HCT116 (cell line): ENCODE results near the gene KIRREL3. TPM values are rescaled to one million over a fixed set of nuclear protein-coding genes. Genes with fewer than 3 reads are reported as not detected.

Source experiments
- CEBPB ChIP-seq: IDR thresholded peaks from 2 replicates; pipeline ENCODE4 v1.6.1; 2012; ENCODE audit warnings: low read depth
- EZH2 ChIP-seq: fragments of 200-600 bp; sonication (generic); IDR thresholded peaks from 2 replicates; pipeline ENCODE4 v1.6.1; 2017; ENCODE audit warnings: antibody characterized with exemption, mixed run types
- EZH2phosphoT487 ChIP-seq: fragments of 200-600 bp; IDR thresholded peaks from 2 replicates; pipeline ENCODE4 v1.6.1; 2018; ENCODE audit warnings: antibody characterized with exemption, borderline replicate concordance
- POLR2A ChIP-seq: IDR thresholded peaks from 2 replicates; pipeline ENCODE4 v1.7.0; 2011; ENCODE audit warnings: borderline replicate concordance; ENCODE audit not compliant: insufficient read depth, insufficient read length; ENCODE audit errors: extremely low read depth
- RAD21 ChIP-seq: IDR thresholded peaks from 2 replicates; pipeline ENCODE4 v1.6.1; 2012; ENCODE audit warnings: low read depth, mild to moderate bottlenecking
- SRF ChIP-seq: IDR thresholded peaks from 2 replicates; pipeline ENCODE4 v1.6.1; 2012; ENCODE audit warnings: low read depth
- total RNA-seq: library from RNA; stranded (reverse); gene quantifications from one replicate; pipeline ENCODE4 v1.2.1, GENCODE V29; 2021; ENCODE audit not compliant: unreplicated experiment
- TF ChIP-seq, protein P1 (sequence below): IDR thresholded peaks from 2 replicates; pipeline ENCODE4 v1.6.1; 2012; ENCODE audit warnings: low read depth
- TF ChIP-seq, protein P2 (sequence below), 3 experiments: fragments of 200-600 bp in 1 of 3; sonication (generic) in 1 of 3; IDR thresholded peaks in 2 of 3; conservative IDR thresholded peaks in 1 of 3; 2 replicates each; pipeline ENCODE4 v1.5.1; 2012 to 2017; ENCODE audit warnings: low read depth in 2 of 3, low read length in 2 of 3, antibody characterized with exemption in 1 of 3, borderline replicate concordance in 1 of 3, control low read depth in 1 of 3, mild to moderate bottlenecking in 1 of 3, mixed read lengths in 1 of 3, mixed run types in 1 of 3, moderate library complexity in 1 of 3; ENCODE audit not compliant: insufficient read depth in 1 of 3

The KIRREL3 gene
- total RNA-seq, 1 experiment from 2014 or later: not detected

DNA sequence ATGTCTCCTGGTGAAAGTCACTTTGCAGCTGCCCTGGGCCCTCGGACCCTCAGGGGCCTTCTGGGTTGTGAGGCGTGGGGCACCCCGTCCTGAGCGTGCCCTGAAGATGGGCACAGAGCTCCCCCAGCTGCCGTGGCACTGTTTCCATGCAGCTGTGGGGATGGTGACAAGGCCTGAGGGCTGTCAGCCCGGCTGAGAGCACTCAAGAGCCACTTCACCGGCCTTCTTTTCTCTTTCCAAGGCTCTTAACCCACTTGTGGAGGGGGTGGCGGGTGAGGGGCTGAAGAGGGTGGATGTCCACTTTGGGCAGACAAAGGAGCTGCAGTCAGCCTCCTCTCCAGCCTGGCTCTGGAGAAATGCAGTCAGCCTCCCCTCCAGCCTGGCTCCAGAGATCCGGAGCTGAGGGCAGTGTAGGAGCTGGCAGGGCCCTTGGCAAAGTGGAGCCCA, 405.6 kb downstream of the KIRREL3 start (continued):
- TF ChIP-seq, protein P1, sequence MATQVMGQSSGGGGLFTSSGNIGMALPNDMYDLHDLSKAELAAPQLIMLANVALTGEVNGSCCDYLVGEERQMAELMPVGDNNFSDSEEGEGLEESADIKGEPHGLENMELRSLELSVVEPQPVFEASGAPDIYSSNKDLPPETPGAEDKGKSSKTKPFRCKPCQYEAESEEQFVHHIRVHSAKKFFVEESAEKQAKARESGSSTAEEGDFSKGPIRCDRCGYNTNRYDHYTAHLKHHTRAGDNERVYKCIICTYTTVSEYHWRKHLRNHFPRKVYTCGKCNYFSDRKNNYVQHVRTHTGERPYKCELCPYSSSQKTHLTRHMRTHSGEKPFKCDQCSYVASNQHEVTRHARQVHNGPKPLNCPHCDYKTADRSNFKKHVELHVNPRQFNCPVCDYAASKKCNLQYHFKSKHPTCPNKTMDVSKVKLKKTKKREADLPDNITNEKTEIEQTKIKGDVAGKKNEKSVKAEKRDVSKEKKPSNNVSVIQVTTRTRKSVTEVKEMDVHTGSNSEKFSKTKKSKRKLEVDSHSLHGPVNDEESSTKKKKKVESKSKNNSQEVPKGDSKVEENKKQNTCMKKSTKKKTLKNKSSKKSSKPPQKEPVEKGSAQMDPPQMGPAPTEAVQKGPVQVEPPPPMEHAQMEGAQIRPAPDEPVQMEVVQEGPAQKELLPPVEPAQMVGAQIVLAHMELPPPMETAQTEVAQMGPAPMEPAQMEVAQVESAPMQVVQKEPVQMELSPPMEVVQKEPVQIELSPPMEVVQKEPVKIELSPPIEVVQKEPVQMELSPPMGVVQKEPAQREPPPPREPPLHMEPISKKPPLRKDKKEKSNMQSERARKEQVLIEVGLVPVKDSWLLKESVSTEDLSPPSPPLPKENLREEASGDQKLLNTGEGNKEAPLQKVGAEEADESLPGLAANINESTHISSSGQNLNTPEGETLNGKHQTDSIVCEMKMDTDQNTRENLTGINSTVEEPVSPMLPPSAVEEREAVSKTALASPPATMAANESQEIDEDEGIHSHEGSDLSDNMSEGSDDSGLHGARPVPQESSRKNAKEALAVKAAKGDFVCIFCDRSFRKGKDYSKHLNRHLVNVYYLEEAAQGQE: no peak
- TF ChIP-seq EZH2phosphoT487 (no peak), CEBPB (no peak), SRF (no peak), RAD21 (no peak), EZH2 (no peak), POLR2A (no peak)
- TF ChIP-seq, protein P2, sequence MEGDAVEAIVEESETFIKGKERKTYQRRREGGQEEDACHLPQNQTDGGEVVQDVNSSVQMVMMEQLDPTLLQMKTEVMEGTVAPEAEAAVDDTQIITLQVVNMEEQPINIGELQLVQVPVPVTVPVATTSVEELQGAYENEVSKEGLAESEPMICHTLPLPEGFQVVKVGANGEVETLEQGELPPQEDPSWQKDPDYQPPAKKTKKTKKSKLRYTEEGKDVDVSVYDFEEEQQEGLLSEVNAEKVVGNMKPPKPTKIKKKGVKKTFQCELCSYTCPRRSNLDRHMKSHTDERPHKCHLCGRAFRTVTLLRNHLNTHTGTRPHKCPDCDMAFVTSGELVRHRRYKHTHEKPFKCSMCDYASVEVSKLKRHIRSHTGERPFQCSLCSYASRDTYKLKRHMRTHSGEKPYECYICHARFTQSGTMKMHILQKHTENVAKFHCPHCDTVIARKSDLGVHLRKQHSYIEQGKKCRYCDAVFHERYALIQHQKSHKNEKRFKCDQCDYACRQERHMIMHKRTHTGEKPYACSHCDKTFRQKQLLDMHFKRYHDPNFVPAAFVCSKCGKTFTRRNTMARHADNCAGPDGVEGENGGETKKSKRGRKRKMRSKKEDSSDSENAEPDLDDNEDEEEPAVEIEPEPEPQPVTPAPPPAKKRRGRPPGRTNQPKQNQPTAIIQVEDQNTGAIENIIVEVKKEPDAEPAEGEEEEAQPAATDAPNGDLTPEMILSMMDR (IDR thresholded peaks at IDR 0.05 in 2 of 3, conservative IDR thresholded peaks at IDR 0.05 in 1 of 3; ENCODE audit: borderline replicate concordance in 1 of 3, insufficient read depth in 1 of 3, low read depth in 2 of 3, low read length in 2 of 3): no peak
